Measurements from ENCODE around the gene TMC5.
A peak's percentile ranks its signal among the peaks of the same experiment; 100 is the strongest.

Gene TMC5

GRCh38 chr16:19468300-19468699, 50.6 kb downstream of the TMC5 start:
- DNase-seq = no peak

GRCh38 chr16:19472482-19472881, 54.8 kb downstream of the TMC5 start:
- DNase-seq = no peak

GRCh38 chr16:19474617-19475016, 56.9 kb downstream of the TMC5 start:
- DNase-seq = no peak

- no peak for DNase-seq
Measured at GRCh38 chr16:19478505-19478904, 60.8 kb downstream of the TMC5 start.

GRCh38 chr16:19479302-19479721, 61.6 kb downstream of the TMC5 start:
- DNase-seq = no peak

- no peak for DNase-seq
Measured at GRCh38 chr16:19481296-19481695, 63.6 kb downstream of the TMC5 start.

GRCh38 chr16:19481769-19482168, 64.1 kb downstream of the TMC5 start:
- DNase-seq = no peak

GRCh38 chr16:19482291-19482690, 64.6 kb downstream of the TMC5 start:
- no peak for DNase-seq

- no peak for DNase-seq
Measured at GRCh38 chr16:19484096-19484495, 66.4 kb downstream of the TMC5 start.

- DNase-seq = no peak
Measured at GRCh38 chr16:19485611-19486010, 67.9 kb downstream of the TMC5 start.

GRCh38 chr16:19486051-19486450, 68.4 kb downstream of the TMC5 start:
- DNase-seq = no peak

GRCh38 chr16:19486750-19487325, 69.2 kb downstream of the TMC5 start:
- no peak for DNase-seq

- no peak for DNase-seq
Measured at GRCh38 chr16:19488213-19488640, 70.5 kb downstream of the TMC5 start.

GRCh38 chr16:19490619-19491018, 72.9 kb downstream of the TMC5 start:
- DNase-seq = no peak

GRCh38 chr16:19497176-19497575, 79.5 kb downstream of the TMC5 start:
- DNase-seq = no peak

GRCh38 chr16:19499006-19499405, 81.3 kb downstream of the TMC5 start:
- no peak for DNase-seq

GRCh38 chr16:19499481-19499880, 81.8 kb downstream of the TMC5 start:
- DNase-seq = no peak

- peak; percentile 23 for DNase-seq
Measured at GRCh38 chr16:19502395-19503131, 84.9 kb downstream of the TMC5 start.

- no peak for DNase-seq
Measured at GRCh38 chr16:19503461-19504075, 85.9 kb downstream of the TMC5 start.

GRCh38 chr16:19505600-19506303, 88.1 kb downstream of the TMC5 start:
- no peak for DNase-seq

- no peak for DNase-seq
Measured at GRCh38 chr16:19506965-19507364, 89.3 kb downstream of the TMC5 start.

- DNase-seq = no peak
Measured at GRCh38 chr16:19507867-19508266, 90.2 kb downstream of the TMC5 start.

- DNase-seq = no peak
Measured at GRCh38 chr16:19512297-19512696, 94.6 kb downstream of the TMC5 start.

Data from DMS 273 treated with DMSO at 0.1 percent for 48 hours (cell line).